CD4-positive, alpha-beta T cell (primary cell): Measurements from ENCODE around the gene TMUB1. TPM values are rescaled to one million over a fixed set of nuclear protein-coding genes. Genes with fewer than 3 reads are reported as not detected.
"Not testable (repeated sequence)": the region's sequence is repeated elsewhere in the genome, so short reads cannot be mapped to it uniquely, and the experiment has no call there.

Experiments used
- ATAC-seq: fragments of 200-7000 bp; cut with Tn5 transposase; one replicate; pipeline ENCODE4 v1.10.0; 2022; ENCODE audit warnings: mild to moderate bottlenecking; ENCODE audit not compliant: poor library complexity
- CTCF ChIA-PET: fragments of 350-600 bp; sonication (Branson Sonifier 250); formaldehyde crosslinking; loops from one replicate; lab custom pipeline; 2021; ENCODE audit warnings: antibody characterized with exemption, inconsistent platforms; lab: Charles Lee
- POLR2A ChIA-PET: fragments of 350-600 bp; sonication (Branson Sonifier 250); formaldehyde crosslinking; loops from one replicate; lab custom pipeline; 2021; ENCODE audit warnings: antibody characterized with exemption, inconsistent platforms; lab: Charles Lee
- DNase-seq, 14 experiments: peaks; one replicate each; pipeline ENCODE4 v3.0.0-alpha.2; 2013 to 2020; ENCODE audit warnings: mixed read lengths in 2 of 14
- H3K27ac ChIP-seq, 2 donors: one replicate each; pipeline versions ENCODE4 v1.5.1 to v1.7.0; 2013; ENCODE audit warnings: low read length in 2 of 2, low read depth in 1 of 2, mild to moderate bottlenecking in 1 of 2
- H3K27me3 ChIP-seq, 2 experiments: 1 replicate in 1 of 2; 2 replicates in 1 of 2; pipeline versions ENCODE4 v1.6.1 to v1.7.0; 2013; ENCODE audit warnings: low read length in 2 of 2, control low read depth in 1 of 2, mild to moderate bottlenecking in 1 of 2, moderate library complexity in 1 of 2; ENCODE audit not compliant: insufficient read depth in 2 of 2, control insufficient read depth in 1 of 2
- H3K36me3 ChIP-seq: one replicate; pipeline ENCODE4 v1.6.1; 2013; ENCODE audit warnings: low read length, control low read depth; ENCODE audit not compliant: insufficient read depth
- H3K4me1 ChIP-seq: one replicate; pipeline ENCODE4 v1.6.1; 2013; ENCODE audit warnings: low read length, control low read depth; ENCODE audit not compliant: insufficient read depth
- H3K4me3 ChIP-seq: one replicate; pipeline ENCODE4 v1.5.1; 2013; ENCODE audit warnings: mild to moderate bottlenecking, low read length, moderate library complexity
- H3K9me3 ChIP-seq, 2 experiments: 1 replicate in 1 of 2; 2 replicates in 1 of 2; pipeline versions ENCODE4 v1.6.1 to v1.7.0; 2013; ENCODE audit warnings: low read length in 2 of 2, mild to moderate bottlenecking in 2 of 2, control low read depth in 1 of 2, moderate library complexity in 1 of 2; ENCODE audit not compliant: control insufficient read depth in 1 of 2, insufficient read depth in 1 of 2
- H3K27ac Mint-ChIP-seq: one replicate; pipeline ENCODE4 v1.8.0; 2020; ENCODE audit warnings: mixed read lengths
- H3K27me3 Mint-ChIP-seq: one replicate; pipeline ENCODE4 v1.8.0; 2021; ENCODE audit warnings: mixed read lengths
- H3K36me3 Mint-ChIP-seq: one replicate; pipeline ENCODE4 v1.8.0; 2021; ENCODE audit warnings: low read depth, mixed read lengths
- H3K4me1 Mint-ChIP-seq: one replicate; pipeline ENCODE4 v1.8.0; 2021; ENCODE audit warnings: low read depth, mixed read lengths
- H3K4me3 Mint-ChIP-seq: one replicate; pipeline ENCODE4 v1.8.0; 2020; ENCODE audit warnings: mild to moderate bottlenecking, mixed read lengths
- H3K9me3 Mint-ChIP-seq: one replicate; pipeline ENCODE4 v1.8.0; 2020; ENCODE audit warnings: mixed read lengths
- intact Hi-C, 2 experiments: fragments of 100-400 bp; cut with DNase I in 1 of 2; cut with micrococcal nuclease in 1 of 2; formaldehyde crosslinking; loops; one replicate each; pipeline versions ENCODE4 v1.15.1 to v1.9.0; 2023 to 2025; cut with DNase I, micrococcal nuclease
- total RNA-seq, 174 experiments: library from RNA in 2 of 174; stranded (reverse) in 2 of 174; gene quantifications; one replicate each; pipeline ENCODE4 v1.2.3 and lab custom pipeline; 2021 to 2026
- TF ChIP-seq, protein P1 (sequence below): fragments of 200-600 bp; IDR thresholded peaks from one replicate; pipeline ENCODE4 v1.8.0; 2022; ENCODE audit warnings: antibody characterized with exemption, mild to moderate bottlenecking

The TMUB1 gene
- total RNA-seq, 2 experiments from 2014 or later, result 44.5 to 46.6 TPM

DNA sequence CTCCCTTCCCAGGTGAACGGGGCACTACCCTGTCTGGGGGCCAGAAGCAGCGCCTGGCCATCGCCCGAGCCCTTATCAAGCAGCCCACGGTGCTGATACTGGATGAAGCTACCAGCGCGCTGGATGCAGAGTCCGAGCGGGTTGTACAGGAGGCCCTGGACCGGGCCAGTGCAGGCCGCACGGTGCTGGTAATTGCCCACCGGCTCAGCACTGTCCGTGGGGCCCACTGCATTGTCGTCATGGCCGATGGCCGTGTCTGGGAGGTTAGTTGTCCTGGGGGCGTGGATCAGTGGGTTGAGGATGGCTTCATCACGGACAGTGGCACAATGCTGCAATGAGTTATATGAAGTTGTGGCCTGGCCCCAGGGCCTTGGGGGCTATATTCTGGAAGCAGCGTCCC, 39.3 kb downstream of the TMUB1 start:
- ChIA-PET POLR2A (no interaction called here), CTCF (no interaction called here)
- H3K36me3 Mint-ChIP-seq, result peaks cover 20% of the 10 kb centered on the region
- H3K4me1 Mint-ChIP-seq, result no peaks in the 10 kb centered on the region
- ATAC-seq (no peak), DNase-seq (no peak)
- no peaks in the 10 kb centered on the region for H3K9me3 Mint-ChIP-seq
- H3K9me3 ChIP-seq, result no peaks in the 10 kb centered on the region
- peaks cover 18% of the 10 kb centered on the region for H3K36me3 ChIP-seq
- H3K4me3 ChIP-seq, result no peak overlapping the region
- no peak overlapping the region for H3K27ac ChIP-seq
- peaks cover 8% of the 10 kb centered on the region for H3K4me1 ChIP-seq
- H3K27ac Mint-ChIP-seq, result no peak overlapping the region
- TF ChIP-seq, protein P1, sequence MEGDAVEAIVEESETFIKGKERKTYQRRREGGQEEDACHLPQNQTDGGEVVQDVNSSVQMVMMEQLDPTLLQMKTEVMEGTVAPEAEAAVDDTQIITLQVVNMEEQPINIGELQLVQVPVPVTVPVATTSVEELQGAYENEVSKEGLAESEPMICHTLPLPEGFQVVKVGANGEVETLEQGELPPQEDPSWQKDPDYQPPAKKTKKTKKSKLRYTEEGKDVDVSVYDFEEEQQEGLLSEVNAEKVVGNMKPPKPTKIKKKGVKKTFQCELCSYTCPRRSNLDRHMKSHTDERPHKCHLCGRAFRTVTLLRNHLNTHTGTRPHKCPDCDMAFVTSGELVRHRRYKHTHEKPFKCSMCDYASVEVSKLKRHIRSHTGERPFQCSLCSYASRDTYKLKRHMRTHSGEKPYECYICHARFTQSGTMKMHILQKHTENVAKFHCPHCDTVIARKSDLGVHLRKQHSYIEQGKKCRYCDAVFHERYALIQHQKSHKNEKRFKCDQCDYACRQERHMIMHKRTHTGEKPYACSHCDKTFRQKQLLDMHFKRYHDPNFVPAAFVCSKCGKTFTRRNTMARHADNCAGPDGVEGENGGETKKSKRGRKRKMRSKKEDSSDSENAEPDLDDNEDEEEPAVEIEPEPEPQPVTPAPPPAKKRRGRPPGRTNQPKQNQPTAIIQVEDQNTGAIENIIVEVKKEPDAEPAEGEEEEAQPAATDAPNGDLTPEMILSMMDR, result no peak
- no peaks in the 10 kb centered on the region for H3K27me3 Mint-ChIP-seq
- H3K27me3 ChIP-seq, result no peaks in the 10 kb centered on the region
- intact Hi-C loops, result no loop called here
- no peak overlapping the region for H3K4me3 Mint-ChIP-seq

- H3K27ac Mint-ChIP-seq, H3K27me3 Mint-ChIP-seq, H3K27me3 ChIP-seq, H3K4me1 ChIP-seq, CTCF ChIA-PET, intact Hi-C loops, H3K4me1 Mint-ChIP-seq, H3K27ac ChIP-seq, ATAC-seq, H3K9me3 ChIP-seq, POLR2A ChIA-PET, H3K9me3 Mint-ChIP-seq, H3K4me3 Mint-ChIP-seq, DNase-seq, H3K4me3 ChIP-seq: not testable (repeated sequence)
- H3K36me3 ChIP-seq, result peaks cover 18% of the 10 kb centered on the region
- peaks cover 23% of the 10 kb centered on the region for H3K36me3 Mint-ChIP-seq
These were observed 39.8 kb downstream of the TMUB1 start for GRCh38 chr7:151043449-151043848.

DNA sequence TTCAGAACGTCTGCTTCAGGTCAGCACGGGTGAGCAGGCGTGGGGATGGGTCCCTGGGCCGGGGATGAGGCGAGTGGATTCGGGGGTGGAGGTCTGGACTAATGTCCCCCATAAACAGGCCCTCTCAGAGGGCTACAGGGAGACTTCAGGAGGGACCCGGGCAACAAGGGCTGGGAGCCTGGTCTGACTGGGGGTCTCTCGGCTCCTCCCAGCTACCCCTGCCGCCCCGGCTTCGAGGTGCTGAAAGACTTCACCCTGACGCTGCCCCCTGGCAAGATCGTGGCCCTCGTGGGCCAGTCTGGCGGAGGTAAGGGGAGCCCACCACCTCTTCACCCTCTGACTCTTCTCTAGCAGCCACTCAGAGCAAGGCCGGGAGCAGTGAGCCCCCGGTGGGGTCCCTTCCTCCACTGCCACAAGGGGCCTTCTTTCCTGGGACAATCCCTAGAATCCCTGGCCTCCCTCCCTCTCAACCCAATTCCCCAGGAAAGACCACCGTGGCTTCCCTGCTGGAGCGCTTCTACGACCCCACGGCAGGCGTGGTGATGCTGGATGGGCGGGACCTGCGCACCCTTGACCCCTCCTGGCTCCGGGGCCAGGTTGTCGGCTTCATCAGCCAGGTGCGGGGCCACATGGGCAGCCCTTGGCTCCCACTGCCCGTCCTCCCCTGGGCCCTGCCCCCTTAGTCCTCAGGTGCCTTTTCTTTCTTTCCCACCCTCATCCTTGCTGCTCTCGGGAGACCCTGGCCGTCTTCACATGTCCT, 42.5 kb downstream of the TMUB1 start:
- no peaks in the 10 kb centered on the region for H3K9me3 Mint-ChIP-seq
- TF ChIP-seq, protein P1, result no peak

More for the DNA sequence above, 42.5 kb downstream of the TMUB1 start:
- Mint-ChIP-seq H3K27me3 (no peaks in the 10 kb centered on the region), H3K27ac (no peak overlapping the region), H3K36me3 (peaks cover 35% of the 10 kb centered on the region), H3K4me1 (no peaks in the 10 kb centered on the region), H3K4me3 (no peak overlapping the region)
- Histone ChIP-seq H3K4me1 (peaks cover 8% of the 10 kb centered on the region), H3K9me3 (no peaks in the 10 kb centered on the region), H3K36me3 (peaks cover 35% of the 10 kb centered on the region), H3K27me3 (no peaks in the 10 kb centered on the region), H3K27ac (no peak overlapping the region), H3K4me3 (no peak overlapping the region)
- ATAC-seq, result no peak
- ChIA-PET CTCF (no interaction called here), POLR2A (no interaction called here)
- no peak for DNase-seq
- intact Hi-C loops, result no loop called here
